Activated CD4-positive, CD25-positive, alpha-beta regulatory T cell treated with anti-CD3 and anti-CD28 coated beads, Interleukin-2, amount 50 U/mL, for 16 hours (primary cell): ENCODE measurements around the gene TERB2.
"Not testable (repeated sequence)": the region's sequence is repeated elsewhere in the genome, so short reads cannot be mapped to it uniquely, and the experiment has no call there.

Experiments
- DNase-seq: peaks from one replicate; pipeline ENCODE4 v3.0.0-alpha.2; 2020; ENCODE audit warnings: low read depth, low spot score

TERB2 gene

GRCh38 chr15:45003731-45004410 is 47.4 kb downstream of the TERB2 start:
- DNase-seq, result not testable (repeated sequence)

GRCh38 chr15:45004590-45005175 is 48.2 kb downstream of the TERB2 start:
- DNase-seq, result not testable (repeated sequence)

GRCh38 chr15:45009046-45009445 is 52.6 kb downstream of the TERB2 start:
- DNase-seq, result no peak

- DNase-seq, result not testable (repeated sequence)
Observed at GRCh38 chr15:45015114-45015513, 58.6 kb downstream of the TERB2 start.

GRCh38 chr15:45020222-45020900 is 63.9 kb downstream of the TERB2 start:
- DNase-seq, result not testable (repeated sequence)

- not testable (repeated sequence) for DNase-seq
Observed at GRCh38 chr15:45020901-45021259, 64.4 kb downstream of the TERB2 start.

GRCh38 chr15:45021348-45021747 is 64.9 kb downstream of the TERB2 start:
- DNase-seq, result no peak

GRCh38 chr15:45022871-45023658 is 66.6 kb downstream of the TERB2 start, which contains the start of gene SORD:
TSS of gene SORD (plus strand) at chr15:45023195. CDS start at chr15:45023284, 89 bp downstream.
- DNase-seq, result peak; percentile 75

GRCh38 chr15:45023659-45024225 is 67.3 kb downstream of the TERB2 start:
- DNase-seq, result no peak

- not testable (repeated sequence) for DNase-seq
Observed at GRCh38 chr15:45024649-45025048, 68.2 kb downstream of the TERB2 start.

GRCh38 chr15:45025627-45026026 is 69.1 kb downstream of the TERB2 start:
- DNase-seq, result not testable (repeated sequence)

- DNase-seq, result no peak
Observed at GRCh38 chr15:45026651-45027190, 70.2 kb downstream of the TERB2 start.

- DNase-seq, result no peak
Observed at GRCh38 chr15:45027220-45027619, 70.7 kb downstream of the TERB2 start.
